Neuron (in vitro differentiated cells): ENCODE results near the gene EMID1.

Experiments used
- H2AFZ ChIP-seq: one replicate; pipeline ENCODE4 v1.6.1; 2013; ENCODE audit warnings: low read depth, mild to moderate bottlenecking, inconsistent platforms, low read length, moderate library complexity
- H3K27me3 ChIP-seq: one replicate; pipeline ENCODE4 v1.6.1; 2013; ENCODE audit warnings: low read length; ENCODE audit not compliant: insufficient read depth
- H3K36me3 ChIP-seq: one replicate; pipeline ENCODE4 v1.6.1; 2013; ENCODE audit warnings: low read length; ENCODE audit not compliant: insufficient read depth
- H3K4me1 ChIP-seq: one replicate; pipeline ENCODE4 v1.6.1; 2013; ENCODE audit warnings: low read length; ENCODE audit not compliant: insufficient read depth
- H3K4me3 ChIP-seq: 2 replicates; pipeline ENCODE4 v1.5.1; 2013; ENCODE audit warnings: mild to moderate bottlenecking, low read length, moderate library complexity
- H3K9me3 ChIP-seq: one replicate; pipeline ENCODE4 v1.6.1; 2013; ENCODE audit warnings: low read length

Gene EMID1

DNA sequence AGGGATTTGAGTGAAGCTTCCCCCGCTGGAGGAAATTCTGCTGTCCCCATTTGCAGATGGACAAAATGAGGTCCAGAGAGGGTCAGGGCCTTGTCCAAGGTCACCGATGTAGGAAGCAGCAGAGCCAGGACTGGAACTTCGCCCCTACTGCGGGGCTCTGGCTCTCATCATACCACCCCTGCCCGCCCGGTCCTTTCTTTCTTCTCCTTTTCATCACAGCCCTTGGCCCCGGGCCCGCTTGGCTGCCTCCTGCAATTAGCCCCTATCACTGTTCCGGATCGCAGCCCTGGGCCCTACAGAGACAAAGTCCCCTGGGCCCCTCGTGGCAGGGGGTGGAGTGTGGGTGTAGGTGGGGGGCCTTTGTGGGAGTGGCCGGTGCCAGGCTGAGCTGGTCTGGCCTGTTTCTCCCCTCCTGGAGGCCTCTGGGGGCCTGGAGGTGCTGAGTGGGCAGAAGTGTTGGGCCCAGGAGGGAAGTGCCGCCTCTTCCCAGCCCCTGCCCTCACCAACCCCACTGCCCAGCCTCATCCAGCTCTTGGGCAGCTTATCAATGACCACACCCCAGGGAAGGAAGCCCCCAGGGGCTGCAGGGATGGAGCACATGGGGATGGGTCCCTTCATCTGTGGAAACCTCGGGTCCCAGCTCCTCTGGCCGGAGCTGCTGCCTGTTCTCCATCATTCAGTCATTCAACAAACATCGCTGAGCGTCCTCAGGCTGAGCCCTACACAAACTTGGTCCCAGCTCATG, 3.4 kb downstream of the EMID1 start:
- H3K9me3 ChIP-seq, result no peaks in the 10 kb centered on the region
- H2AFZ ChIP-seq, result no peak overlapping the region
- H3K27me3 ChIP-seq, result peaks cover 9% of the 10 kb centered on the region
- peaks cover 24% of the 10 kb centered on the region for H3K4me1 ChIP-seq
- no peak overlapping the region for H3K4me3 ChIP-seq
- no peaks in the 10 kb centered on the region for H3K36me3 ChIP-seq

DNA sequence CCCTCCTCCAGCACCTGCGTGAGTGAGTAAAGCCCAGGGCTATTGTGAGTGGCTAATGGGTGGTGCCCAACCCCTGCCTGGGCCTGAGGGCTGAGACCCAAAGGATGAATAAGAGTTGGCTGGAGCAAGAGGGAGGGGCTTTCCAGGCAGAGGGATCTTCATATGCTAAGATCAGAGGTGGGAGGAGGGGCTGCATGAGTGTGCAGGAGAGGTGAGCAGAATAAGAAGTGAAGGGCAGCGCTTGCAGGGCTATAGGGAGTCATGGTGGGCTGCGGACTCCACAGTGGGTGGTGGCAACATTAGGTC, 3.9 kb downstream of the EMID1 start:
- Histone ChIP-seq H3K9me3 (no peaks in the 10 kb centered on the region), H2AFZ (no peak overlapping the region)

DNA sequence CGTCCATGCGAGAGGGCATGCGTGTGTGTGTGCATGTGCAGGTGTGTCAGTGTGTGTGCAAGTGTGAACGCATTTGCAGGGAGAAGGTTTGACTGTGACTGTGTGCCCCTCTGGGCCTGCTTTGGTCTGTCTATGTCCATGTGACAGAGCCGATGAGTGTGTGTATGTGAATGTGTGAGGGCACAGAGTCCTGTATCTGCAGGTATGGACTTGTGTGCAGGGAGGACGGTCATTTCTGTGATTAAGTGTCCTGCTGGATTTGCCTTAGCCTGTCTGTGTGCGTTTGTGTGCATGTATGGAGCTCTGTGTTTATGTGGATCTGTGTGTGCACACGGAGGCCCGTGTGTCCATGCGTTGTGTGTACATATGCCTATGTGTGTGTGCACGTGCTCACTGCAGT, 5.4 kb downstream of the EMID1 start:
- H3K36me3 ChIP-seq, result no peaks in the 10 kb centered on the region
- no peak overlapping the region for H3K4me3 ChIP-seq
- H3K27me3 ChIP-seq, result no peaks in the 10 kb centered on the region
- peaks cover 24% of the 10 kb centered on the region for H3K4me1 ChIP-seq
- H3K9me3 ChIP-seq, result no peaks in the 10 kb centered on the region
- no peak overlapping the region for H2AFZ ChIP-seq

More for the DNA sequence above, 3.9 kb downstream of the EMID1 start:
- no peaks in the 10 kb centered on the region for H3K36me3 ChIP-seq
- H3K27me3 ChIP-seq, result peaks cover 4% of the 10 kb centered on the region
- H3K4me1 ChIP-seq, result peaks cover 24% of the 10 kb centered on the region
- no peak overlapping the region for H3K4me3 ChIP-seq

DNA sequence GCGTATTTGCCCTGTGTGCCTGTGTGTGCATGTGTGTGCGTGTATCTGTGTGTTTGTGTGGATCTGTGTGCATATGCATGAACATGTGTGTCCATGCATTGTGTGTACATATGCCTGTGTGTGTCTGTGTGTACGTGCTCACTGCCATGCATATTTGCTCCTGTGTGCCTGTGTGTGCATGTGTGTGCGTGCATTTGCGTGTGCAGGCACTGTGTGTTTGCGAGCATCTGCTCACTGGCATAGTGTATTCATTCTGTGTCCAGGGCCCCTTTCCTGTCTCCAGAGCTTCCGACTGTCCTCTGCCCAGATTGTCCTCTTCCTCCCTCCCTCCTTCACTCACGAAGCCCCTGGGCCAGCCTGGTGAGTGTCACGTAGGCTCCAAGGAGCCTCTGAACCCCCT, 5.8 kb downstream of the EMID1 start:
- H3K4me3 ChIP-seq, result no peak overlapping the region
- H2AFZ ChIP-seq, result no peak overlapping the region
- H3K27me3 ChIP-seq, result no peaks in the 10 kb centered on the region
- peaks cover 20% of the 10 kb centered on the region for H3K4me1 ChIP-seq
- H3K9me3 ChIP-seq, result no peaks in the 10 kb centered on the region
- H3K36me3 ChIP-seq, result no peaks in the 10 kb centered on the region

DNA sequence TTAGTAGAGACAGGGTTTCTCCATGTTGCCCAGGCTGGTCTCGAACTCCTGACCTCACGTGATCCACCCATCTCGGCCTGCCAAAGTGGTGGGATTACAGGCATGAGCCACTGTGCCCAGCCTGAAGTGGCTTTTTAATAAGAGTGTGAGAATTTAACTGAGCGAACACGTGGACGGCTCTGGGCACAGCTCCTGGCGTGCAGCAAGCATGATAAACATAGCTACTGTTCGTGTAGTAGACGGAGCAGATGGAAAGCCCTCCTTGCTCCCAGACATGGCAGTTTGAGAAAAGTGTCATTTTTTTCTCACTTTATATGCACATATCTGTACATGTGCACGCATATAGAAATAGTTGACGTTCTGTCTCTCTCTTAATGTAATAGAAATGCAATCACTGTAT, 7.0 kb downstream of the EMID1 start:
- H3K27me3 ChIP-seq, result no peaks in the 10 kb centered on the region
- H3K9me3 ChIP-seq, result no peaks in the 10 kb centered on the region
- no peak overlapping the region for H3K4me3 ChIP-seq
- H2AFZ ChIP-seq, result no peak overlapping the region
- no peaks in the 10 kb centered on the region for H3K36me3 ChIP-seq
- H3K4me1 ChIP-seq, result peaks cover 7% of the 10 kb centered on the region

DNA sequence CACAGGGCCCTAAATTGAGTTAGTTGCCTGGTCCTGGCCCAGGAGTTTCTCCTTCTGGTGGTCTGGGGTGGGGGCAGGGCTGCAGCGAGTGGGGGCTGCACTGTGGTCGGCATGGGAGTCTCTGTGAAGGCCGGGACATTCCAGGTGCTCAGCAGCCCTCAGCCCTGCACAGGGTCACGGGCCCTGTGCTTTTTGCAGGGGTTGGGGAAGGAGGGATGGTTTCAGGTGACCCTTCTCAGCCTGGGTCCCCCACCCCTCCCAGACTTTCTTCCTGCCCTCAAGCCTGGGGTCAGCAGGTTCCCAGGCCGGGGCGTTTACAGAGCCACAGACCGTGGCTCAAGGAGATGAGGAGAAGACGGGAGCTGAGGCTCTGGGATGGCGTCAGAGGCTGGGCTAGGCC, 7.8 kb downstream of the EMID1 start:
- H3K27me3 ChIP-seq, result no peaks in the 10 kb centered on the region
- no peak overlapping the region for H3K4me3 ChIP-seq
- H3K4me1 ChIP-seq, result peaks cover under 1% of the 10 kb centered on the region
- no peaks in the 10 kb centered on the region for H3K9me3 ChIP-seq
- H2AFZ ChIP-seq, result no peak overlapping the region
- no peaks in the 10 kb centered on the region for H3K36me3 ChIP-seq

DNA sequence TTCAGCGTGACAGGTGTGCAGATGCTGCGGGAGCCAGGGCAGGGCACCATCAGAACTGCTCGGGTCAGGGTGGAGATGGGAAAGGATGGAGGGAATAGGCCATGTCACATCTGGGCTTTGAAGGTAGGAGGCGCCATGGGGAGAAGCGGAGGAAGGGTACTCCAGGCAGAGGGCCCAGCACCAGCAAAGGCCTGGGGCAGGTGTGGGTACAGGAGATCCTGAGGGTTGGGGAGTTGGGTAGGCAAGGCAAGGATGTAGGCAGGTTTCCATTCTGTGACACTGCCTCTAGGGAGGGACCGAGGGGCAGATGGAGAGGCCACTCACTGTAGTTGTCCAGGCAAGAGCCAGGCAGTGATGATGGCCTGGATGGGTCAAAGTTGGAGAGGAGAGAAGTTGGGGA, 8.5 kb downstream of the EMID1 start:
- no peak overlapping the region for H3K4me3 ChIP-seq
- H3K4me1 ChIP-seq, result no peaks in the 10 kb centered on the region
- H3K36me3 ChIP-seq, result no peaks in the 10 kb centered on the region
- H3K27me3 ChIP-seq, result no peaks in the 10 kb centered on the region
- no peak overlapping the region for H2AFZ ChIP-seq
- no peaks in the 10 kb centered on the region for H3K9me3 ChIP-seq

DNA sequence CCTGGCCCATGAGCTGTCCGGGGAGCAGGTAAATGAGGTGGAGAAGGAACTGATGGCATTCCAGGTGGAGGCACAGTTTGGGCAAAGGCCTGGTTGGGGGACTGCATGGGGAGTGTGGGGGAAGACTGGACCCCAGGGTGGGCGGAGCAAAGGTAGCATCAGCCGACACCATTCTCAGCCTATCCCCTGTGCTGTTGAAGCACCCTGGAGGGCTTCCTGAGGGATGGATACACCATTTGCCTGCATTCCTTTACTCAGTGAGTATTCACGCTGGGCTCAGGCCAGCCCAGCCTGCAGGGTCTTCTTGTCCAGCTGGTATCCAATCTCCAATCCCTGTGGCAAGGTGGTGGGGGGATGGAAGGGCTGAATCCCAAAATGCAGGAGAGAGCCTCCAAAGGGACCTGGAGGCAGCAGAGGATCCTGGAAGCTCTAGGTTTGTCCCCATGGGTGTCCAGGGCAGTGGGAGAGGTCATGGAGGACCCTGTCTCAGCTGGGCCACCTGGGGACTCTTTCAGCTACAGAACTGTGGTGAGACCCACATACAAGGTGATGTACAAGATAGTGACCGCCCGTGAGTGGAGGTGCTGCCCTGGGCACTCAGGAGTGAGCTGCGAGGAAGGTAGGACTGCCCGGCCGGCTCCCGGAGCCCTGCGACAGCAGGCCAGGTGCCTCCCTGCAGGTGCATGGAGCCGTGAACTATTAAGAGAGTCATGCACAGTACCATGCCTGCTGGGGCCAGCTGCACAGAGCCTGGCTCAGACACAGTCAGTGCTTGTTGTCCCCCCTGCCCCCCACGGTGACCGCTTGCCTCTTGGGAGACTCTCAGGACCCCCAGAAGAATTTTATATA, 9.5 kb downstream of the EMID1 start:
- Histone ChIP-seq H3K4me1 (no peaks in the 10 kb centered on the region), H3K36me3 (no peaks in the 10 kb centered on the region), H3K4me3 (no peak overlapping the region), H2AFZ (no peak overlapping the region), H3K27me3 (no peaks in the 10 kb centered on the region), H3K9me3 (no peaks in the 10 kb centered on the region)

DNA sequence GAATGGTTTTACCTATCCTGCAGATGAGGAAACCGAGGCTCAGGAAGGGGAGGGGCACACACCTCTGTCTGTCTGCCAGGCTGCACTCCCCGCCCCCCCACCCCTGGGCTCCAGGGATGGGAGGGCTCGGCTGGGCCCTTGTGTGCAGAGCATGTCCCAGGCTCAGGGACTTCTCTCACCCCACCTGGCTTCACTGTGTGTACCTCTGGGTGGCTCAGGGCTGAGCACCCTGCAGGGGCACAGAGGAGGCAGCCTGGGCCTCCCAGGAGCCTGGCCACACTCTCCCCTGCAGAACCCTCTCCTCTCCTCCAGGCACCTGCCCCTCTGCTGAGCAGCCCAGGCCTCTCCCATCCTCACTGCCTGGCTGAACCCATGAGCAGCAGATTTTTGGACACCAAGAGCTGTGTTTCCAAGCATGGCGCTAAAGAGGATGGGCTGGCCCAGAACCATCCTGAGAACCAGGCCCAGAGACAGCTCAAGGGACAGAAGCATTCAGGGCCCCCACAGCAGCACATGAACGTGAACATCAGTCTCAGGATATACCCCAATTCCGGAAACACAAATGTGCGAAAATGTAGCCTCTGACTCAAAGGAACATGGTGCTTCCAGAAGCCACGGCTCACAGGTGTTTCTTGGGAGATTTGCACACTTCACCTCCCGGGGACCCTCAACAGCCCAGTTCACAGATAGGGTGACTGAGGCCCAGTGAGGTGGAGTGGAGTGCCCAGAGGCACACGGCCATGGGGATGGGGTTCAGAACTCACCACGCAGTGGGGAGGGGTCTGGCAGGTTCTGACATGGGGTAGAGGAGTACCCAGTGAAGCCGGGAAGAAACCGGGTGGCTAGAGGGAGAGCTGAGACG, 10.5 kb downstream of the EMID1 start:
- Histone ChIP-seq H3K36me3 (no peaks in the 10 kb centered on the region), H3K4me1 (no peaks in the 10 kb centered on the region), H3K27me3 (no peaks in the 10 kb centered on the region), H2AFZ (no peak overlapping the region), H3K4me3 (no peak overlapping the region), H3K9me3 (no peaks in the 10 kb centered on the region)

DNA sequence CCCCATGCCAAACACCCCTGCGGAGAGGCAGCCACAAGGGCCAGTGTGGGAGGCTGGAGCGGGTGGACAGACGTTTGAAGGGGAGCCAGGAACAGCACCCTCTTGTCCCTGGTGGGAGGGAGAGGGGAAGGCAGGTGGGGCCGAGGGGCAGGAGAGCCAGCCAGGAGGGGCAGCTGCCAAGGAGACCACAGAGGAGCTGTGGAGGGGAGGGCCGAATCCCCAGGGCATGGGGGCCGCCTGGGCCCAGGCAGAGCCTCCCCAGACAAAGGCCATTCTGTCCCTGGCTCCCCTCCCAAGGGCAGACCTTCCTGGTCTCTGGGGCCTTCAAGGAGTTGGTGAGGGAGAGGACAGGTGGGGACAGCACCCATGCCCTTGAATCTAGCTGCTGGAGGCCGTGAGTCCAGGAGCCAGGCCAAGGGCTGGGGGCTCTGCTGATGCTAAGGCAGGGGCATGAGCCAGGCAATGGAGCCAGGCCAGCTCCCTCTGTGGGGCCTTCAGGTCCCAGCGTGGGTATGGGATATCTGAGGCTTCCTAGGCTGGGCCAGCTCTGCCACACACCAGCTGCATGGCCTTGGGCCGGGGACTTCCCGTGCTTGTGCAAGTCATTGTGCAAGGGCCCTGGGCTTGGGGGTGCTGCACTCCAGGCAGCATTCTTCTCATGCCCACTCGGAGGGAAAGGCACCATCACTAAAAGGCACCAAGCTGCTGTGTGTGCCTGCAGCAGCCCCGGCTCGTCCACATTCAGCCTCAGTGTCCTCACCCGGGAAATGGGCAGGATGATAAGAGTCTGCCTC, 11.4 kb downstream of the EMID1 start:
- H2AFZ ChIP-seq, result no peak overlapping the region
- H3K27me3 ChIP-seq, result no peaks in the 10 kb centered on the region
- H3K9me3 ChIP-seq, result no peaks in the 10 kb centered on the region
- no peaks in the 10 kb centered on the region for H3K36me3 ChIP-seq
- no peak overlapping the region for H3K4me3 ChIP-seq
- no peaks in the 10 kb centered on the region for H3K4me1 ChIP-seq

DNA sequence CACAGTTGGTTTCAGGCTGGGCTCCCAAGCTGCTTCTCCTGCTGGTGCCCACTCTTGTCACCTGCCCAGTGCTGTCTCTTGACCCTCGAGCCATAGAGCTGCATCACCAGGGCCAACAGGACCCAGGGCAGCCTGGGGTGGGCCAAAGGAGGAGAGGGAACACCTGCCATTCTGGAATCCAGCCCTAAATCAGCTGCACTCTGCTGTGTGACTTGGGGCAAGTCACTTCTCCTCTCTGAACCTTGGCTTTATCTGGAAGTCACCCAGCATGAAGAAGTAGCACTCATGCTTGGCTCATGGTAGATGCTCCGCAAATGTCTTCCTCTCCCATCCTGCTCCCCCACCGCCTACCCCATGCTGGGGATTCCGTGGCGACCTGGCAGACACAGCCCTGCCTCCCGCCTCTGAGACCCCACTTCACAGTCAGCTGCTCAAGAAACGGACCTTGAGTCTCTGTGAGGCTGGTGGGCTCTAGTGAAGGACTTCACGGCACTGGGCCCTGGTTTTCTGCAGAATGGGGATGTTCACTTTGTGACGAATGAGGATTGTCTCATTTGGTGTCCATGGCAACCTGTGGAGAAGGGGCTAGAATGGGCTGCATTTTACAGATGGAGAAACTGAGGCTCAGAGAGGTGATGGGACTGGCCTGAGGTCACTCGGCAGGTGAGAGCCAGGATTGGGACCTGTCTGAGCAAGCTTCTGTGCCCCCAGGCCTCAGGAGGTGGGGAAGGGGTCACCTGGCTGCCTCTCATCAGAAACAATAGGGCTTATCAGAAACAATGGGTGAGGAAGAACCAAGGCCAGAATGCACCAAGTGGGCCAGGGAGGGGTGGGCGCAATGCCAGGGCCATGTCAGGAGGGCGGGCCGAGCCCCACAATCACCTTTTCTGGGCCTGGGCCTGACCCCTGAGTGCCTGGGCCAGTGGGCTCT, 12.4 kb downstream of the EMID1 start:
- Histone ChIP-seq H2AFZ (no peak overlapping the region), H3K4me3 (no peak overlapping the region), H3K4me1 (no peaks in the 10 kb centered on the region), H3K36me3 (no peaks in the 10 kb centered on the region), H3K9me3 (no peaks in the 10 kb centered on the region), H3K27me3 (no peaks in the 10 kb centered on the region)
